ENCODE measurements around the gene C2orf68.
"Not testable (repeated sequence)": the region's sequence is repeated elsewhere in the genome, so short reads cannot be mapped to it uniquely, and the experiment has no call there.

The C2orf68 gene

DNA sequence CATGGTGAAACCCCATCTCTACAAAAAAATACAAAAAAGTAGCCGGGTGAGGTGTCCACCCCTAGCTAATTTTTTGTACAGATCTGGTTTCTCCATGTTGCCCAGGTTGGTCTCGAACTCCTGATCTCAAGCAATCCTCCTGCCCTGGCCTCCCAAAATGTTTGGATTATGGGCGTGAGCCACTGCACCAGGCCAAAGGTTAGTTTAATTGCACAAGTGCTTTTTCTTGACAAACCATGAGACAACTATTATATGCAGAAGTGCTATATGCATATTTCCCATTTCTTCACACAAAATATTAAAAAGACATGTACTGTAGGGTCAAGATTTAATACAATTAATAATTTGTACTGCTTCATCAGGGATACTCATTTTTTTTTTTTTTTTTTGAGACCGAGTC, 45.6 kb downstream of the C2orf68 start:
- no peak for TF ChIP-seq CTCF (IDR thresholded peaks at IDR 0.05; ENCODE audit: control insufficient read depth, extremely low read depth, insufficient read depth)
- H3K4me3 ChIP-seq (ENCODE audit: low read depth, low read length) = no peak overlapping the region
- no peak for DNase-seq (ENCODE audit: low read depth)

DNA sequence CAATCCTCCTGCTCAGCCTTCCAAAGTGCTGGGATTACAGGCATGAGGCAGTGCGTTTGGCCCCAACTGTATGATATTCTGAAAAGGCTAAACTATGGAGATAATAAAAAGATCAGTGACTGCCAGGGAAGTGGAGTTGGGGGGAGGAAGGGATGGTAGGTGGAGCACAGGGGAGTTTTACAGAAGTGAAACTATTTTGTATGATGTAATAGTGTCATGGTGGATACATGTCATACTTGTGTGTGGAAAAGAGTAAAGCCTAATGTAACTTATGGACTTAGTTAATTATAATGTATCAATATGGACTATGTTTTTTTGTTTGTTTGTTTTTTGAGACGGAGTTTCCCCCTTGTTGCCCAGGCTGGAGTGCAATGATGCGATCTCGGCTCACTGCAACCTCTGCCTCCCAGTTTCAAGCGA, 47.7 kb downstream of the C2orf68 start:
- TF ChIP-seq CTCF (IDR thresholded peaks at IDR 0.05; ENCODE audit: control insufficient read depth, extremely low read depth, insufficient read depth) = no peak
- no peak for DNase-seq (ENCODE audit: low read depth)
- H3K4me3 ChIP-seq (ENCODE audit: low read depth, low read length) = no peak overlapping the region

GRCh38 chr2:85561280-85562212, 50.3 kb downstream of the C2orf68 start, which contains the start of gene GGCX:
Gene GGCX (minus strand): TSS chr2:85561493. CDS start chr2:85561428, 65 bp downstream.
- TF ChIP-seq CTCF (IDR thresholded peaks at IDR 0.05; ENCODE audit: control insufficient read depth, extremely low read depth, insufficient read depth) = no peak
- DNase-seq (ENCODE audit: low read depth) = peak; percentile 79
- peak within 1 kb of the TSS; percentile 95 for H3K4me3 ChIP-seq (ENCODE audit: low read depth, low read length)

- no peak for DNase-seq (ENCODE audit: low read depth)
- no peak for TF ChIP-seq CTCF (IDR thresholded peaks at IDR 0.05; ENCODE audit: control insufficient read depth, extremely low read depth, insufficient read depth)
- peak overlapping the region; percentile 95 for H3K4me3 ChIP-seq (ENCODE audit: low read depth, low read length)
These were observed 51.0 kb downstream of the C2orf68 start for GRCh38 chr2:85560812-85561279.

DNA sequence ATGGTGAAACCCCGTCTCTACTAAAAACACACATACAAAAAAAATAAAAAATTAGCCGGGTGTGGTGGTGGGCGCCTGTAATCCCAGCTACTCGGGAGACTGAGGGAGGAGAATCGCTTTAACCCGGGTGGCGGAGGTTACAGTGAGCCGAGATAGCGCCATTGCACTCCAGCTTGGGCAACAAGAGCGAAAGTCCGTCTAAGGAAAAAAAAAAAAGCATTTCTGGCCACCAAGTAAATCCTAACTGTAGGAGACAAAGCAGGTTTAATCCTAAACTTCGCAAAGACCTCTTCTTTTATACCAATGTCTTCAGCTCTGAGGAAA, 51.5 kb downstream of the C2orf68 start:
- not testable (repeated sequence) for DNase-seq (ENCODE audit: low read depth)
- H3K4me3 ChIP-seq (ENCODE audit: low read depth, low read length) = peak overlapping the region; percentile 95

- no peak overlapping the region for H3K4me3 ChIP-seq (ENCODE audit: low read depth, low read length)
- TF ChIP-seq CTCF (IDR thresholded peaks at IDR 0.05; ENCODE audit: control insufficient read depth, extremely low read depth, insufficient read depth) = no peak
- DNase-seq (ENCODE audit: low read depth) = no peak
These were observed 53.7 kb downstream of the C2orf68 start for GRCh38 chr2:85558160-85558559.

DNA sequence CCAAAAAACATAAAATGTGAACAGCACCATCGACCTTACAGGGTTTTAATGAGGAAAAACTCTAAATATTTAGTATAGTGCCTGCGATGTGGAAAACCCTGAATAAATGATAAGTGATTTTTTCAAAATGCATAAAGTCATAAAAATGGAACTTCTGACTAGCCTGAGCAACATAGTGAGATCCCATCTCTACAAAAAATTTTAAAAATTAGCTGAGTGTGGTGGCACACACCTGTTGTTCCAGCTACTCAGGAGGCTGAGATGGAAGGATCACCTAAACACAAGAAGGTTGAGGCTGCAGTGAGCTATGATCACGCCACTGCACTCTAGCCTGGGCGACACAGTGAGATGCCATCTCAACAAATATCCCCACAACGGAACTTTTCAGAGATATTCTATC, 54.7 kb downstream of the C2orf68 start:
- no peak for DNase-seq (ENCODE audit: low read depth)
- no peak for TF ChIP-seq CTCF (IDR thresholded peaks at IDR 0.05; ENCODE audit: control insufficient read depth, extremely low read depth, insufficient read depth)
- H3K4me3 ChIP-seq (ENCODE audit: low read depth, low read length) = no peak overlapping the region
